Neuronal stem cell (in vitro differentiated cells): ENCODE measurements around the gene VPS35.

Experiments used
- DNase-seq: peaks from one replicate; pipeline ENCODE4 v3.0.0-alpha.2; 2013; ENCODE audit warnings: low spot score
- H2AFZ ChIP-seq: one replicate; pipeline ENCODE4 v1.6.1; 2013; ENCODE audit warnings: mild to moderate bottlenecking, low read length, inconsistent platforms
- H2AK5ac ChIP-seq: 2 replicates; pipeline ENCODE4 v1.6.1; 2013; ENCODE audit warnings: low read depth, mild to moderate bottlenecking, inconsistent platforms, low read length, moderate library complexity, mixed read lengths
- H2BK120ac ChIP-seq: 2 replicates; pipeline ENCODE4 v1.6.1; 2013; ENCODE audit warnings: low read depth, mild to moderate bottlenecking, inconsistent platforms, low read length, moderate library complexity, mixed read lengths
- H2BK12ac ChIP-seq: one replicate; pipeline ENCODE4 v1.6.1; 2013; ENCODE audit warnings: low read length, inconsistent platforms
- H2BK15ac ChIP-seq: 2 replicates; pipeline ENCODE4 v1.6.1; 2013; ENCODE audit warnings: mild to moderate bottlenecking, low read length, inconsistent platforms, mixed read lengths
- H2BK5ac ChIP-seq: one replicate; pipeline ENCODE4 v1.6.1; 2013; ENCODE audit warnings: inconsistent platforms, mild to moderate bottlenecking, low read length, moderate library complexity
- H3K14ac ChIP-seq: one replicate; pipeline ENCODE4 v1.6.1; 2013; ENCODE audit warnings: low read length, inconsistent platforms
- H3K18ac ChIP-seq: 2 replicates; pipeline ENCODE4 v1.6.1; 2013; ENCODE audit warnings: low read length, inconsistent platforms
- H3K23ac ChIP-seq: 2 replicates; pipeline ENCODE4 v1.6.1; 2013; ENCODE audit warnings: low read depth, mild to moderate bottlenecking, mixed read lengths, low read length, inconsistent platforms; ENCODE audit not compliant: poor library complexity
- H3K27ac ChIP-seq: replicated peaks from 3 replicates; pipeline ENCODE4 v1.5.1; 2013; ENCODE audit warnings: low read length, inconsistent platforms
- H3K27me3 ChIP-seq, 3 experiments: 2 replicates each; pipeline ENCODE4 v1.6.1; 2013; ENCODE audit warnings: low read length in 3 of 3, mild to moderate bottlenecking in 2 of 3, inconsistent platforms in 1 of 3, low read depth in 1 of 3, mixed read lengths in 1 of 3, moderate library complexity in 1 of 3; ENCODE audit not compliant: control insufficient read depth in 3 of 3, insufficient read depth in 3 of 3
- H3K36me3 ChIP-seq, 2 donors: replicated peaks in 1 of 2; 2 replicates each; pipeline ENCODE4 v1.6.1; 2013; ENCODE audit warnings: low read length in 2 of 2; ENCODE audit not compliant: control insufficient read depth in 2 of 2, insufficient read depth in 2 of 2
- H3K4ac ChIP-seq: 2 replicates; pipeline ENCODE4 v1.6.1; 2013; ENCODE audit warnings: inconsistent platforms, mild to moderate bottlenecking, low read length, moderate library complexity
- H3K4me1 ChIP-seq, 2 donors: 1 replicate in 1 of 2; 2 replicates in 1 of 2; pipeline ENCODE4 v1.6.1; 2013; ENCODE audit warnings: low read length in 2 of 2, low read depth in 1 of 2; ENCODE audit not compliant: control insufficient read depth in 2 of 2, insufficient read depth in 1 of 2
- H3K4me2 ChIP-seq: one replicate; pipeline ENCODE4 v1.6.1; 2013; ENCODE audit warnings: mild to moderate bottlenecking, low read length, inconsistent platforms; ENCODE audit not compliant: insufficient read depth, poor library complexity, severe bottlenecking
- H3K4me3 ChIP-seq, 2 donors: 2 replicates each; pipeline ENCODE4 v1.5.1; 2013; ENCODE audit warnings: low read length in 2 of 2, mild to moderate bottlenecking in 2 of 2, inconsistent platforms in 1 of 2, moderate library complexity in 1 of 2
- H3K79me1 ChIP-seq: one replicate; pipeline ENCODE4 v1.6.1; 2013; ENCODE audit warnings: low read depth, mild to moderate bottlenecking, inconsistent platforms, low read length, moderate library complexity
- H3K9ac ChIP-seq: one replicate; pipeline ENCODE4 v1.6.1; 2013; ENCODE audit warnings: mild to moderate bottlenecking, low read depth, low read length, inconsistent platforms; ENCODE audit not compliant: poor library complexity
- H3K9me3 ChIP-seq, 2 donors: replicated peaks in 1 of 2; 2 replicates each; pipeline versions ENCODE3 to v1.6.1; 2013; ENCODE audit warnings: low read length in 2 of 2, mild to moderate bottlenecking in 2 of 2, inconsistent platforms in 1 of 2, low read depth in 1 of 2, mixed read lengths in 1 of 2, moderate library complexity in 1 of 2; ENCODE audit not compliant: control insufficient read depth in 2 of 2, insufficient read depth in 1 of 2
- H4K8ac ChIP-seq: one replicate; pipeline ENCODE4 v1.6.1; 2013; ENCODE audit warnings: low read depth, mild to moderate bottlenecking, inconsistent platforms, low read length, moderate library complexity
- H4K91ac ChIP-seq: one replicate; pipeline ENCODE4 v1.6.1; 2013; ENCODE audit warnings: low read length, low read depth, mild to moderate bottlenecking, inconsistent platforms; ENCODE audit not compliant: poor library complexity
- whole genome bisulfite sequencing, 2 donors: extraction: QIAGEN DNeasy Blood & Tissue Kit; methylation state at CpG; one replicate each; pipeline ENCODE4 v1.1.7; 2013; ENCODE audit warnings: missing lambda C conversion rate in 2 of 2, mixed read lengths in 1 of 2; ENCODE audit not compliant: insufficient read length in 2 of 2, insufficient replicate concordance in 1 of 2; ENCODE audit errors: extremely low coverage in 2 of 2; 5-methylcytosine and 5-hydroxymethylcytosine counted together

The VPS35 gene

DNA sequence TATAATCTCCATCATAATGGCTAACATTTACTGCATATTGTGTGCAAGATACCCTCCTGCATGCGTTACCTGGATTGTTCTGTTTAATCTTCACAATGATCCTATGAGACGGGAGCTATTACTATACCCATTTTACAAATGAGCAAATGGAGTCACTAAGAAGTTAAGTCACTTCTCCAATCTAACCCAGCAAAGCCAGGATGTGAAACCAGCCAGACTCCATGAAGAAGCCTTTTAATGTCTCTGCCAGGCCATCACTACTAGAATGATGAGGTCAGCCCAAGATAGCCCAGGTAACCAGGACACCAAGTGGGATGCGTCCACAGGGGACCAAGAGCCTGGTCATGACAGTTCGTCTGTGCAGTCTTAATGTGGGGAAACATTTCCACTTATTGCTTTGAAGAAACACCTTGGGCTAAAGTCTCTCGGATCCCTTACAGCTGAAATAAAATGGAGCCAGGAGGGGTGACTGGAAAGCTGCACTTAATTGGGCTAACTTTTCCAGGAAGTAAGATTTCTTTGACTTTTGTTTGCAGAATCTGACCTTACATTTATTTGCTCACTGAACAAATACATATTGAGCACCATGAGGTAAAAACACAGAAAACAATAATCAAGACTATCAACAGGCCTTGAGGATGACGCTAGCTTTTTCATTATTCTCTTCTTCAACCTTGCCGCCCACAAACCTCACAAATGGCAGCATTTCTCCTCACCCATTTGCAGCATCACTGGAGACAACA is 66.9 kb downstream of the VPS35 start:
- no peak overlapping the region for H3K9ac ChIP-seq
- H3K79me1 ChIP-seq: peaks cover 6% of the 10 kb centered on the region
- H2AK5ac ChIP-seq: no peak overlapping the region
- peaks cover 1 to 3% of the 10 kb centered on the region in 2 donors for H3K4me1 ChIP-seq
- WGBS, 2 donors: no CpG with 5 or more reads among the region's 7 CpGs
- peak overlapping the region; percentile 45 for H2AFZ ChIP-seq
- peaks cover 4 to 25% of the 10 kb centered on the region in 2 donors for H3K36me3 ChIP-seq
- no peak overlapping the region for H3K18ac ChIP-seq
- H3K27me3 ChIP-seq: no peaks in the 10 kb centered on the region
- no peak overlapping the region for H3K23ac ChIP-seq
- H4K8ac ChIP-seq: no peak overlapping the region
- H3K9me3 ChIP-seq: no peaks in the 10 kb centered on the region
- no peak overlapping the region for H3K4me3 ChIP-seq
- H4K91ac ChIP-seq: no peak overlapping the region
- no peak overlapping the region for H3K14ac ChIP-seq
- H2BK5ac ChIP-seq: no peak overlapping the region
- no peak overlapping the region for H3K27ac ChIP-seq
- H3K4me2 ChIP-seq: no peak overlapping the region
- H2BK15ac ChIP-seq: no peak overlapping the region
- H2BK12ac ChIP-seq: no peak overlapping the region
- H2BK120ac ChIP-seq: no peak overlapping the region
- H3K4ac ChIP-seq: no peak overlapping the region
- no peak for DNase-seq

DNA sequence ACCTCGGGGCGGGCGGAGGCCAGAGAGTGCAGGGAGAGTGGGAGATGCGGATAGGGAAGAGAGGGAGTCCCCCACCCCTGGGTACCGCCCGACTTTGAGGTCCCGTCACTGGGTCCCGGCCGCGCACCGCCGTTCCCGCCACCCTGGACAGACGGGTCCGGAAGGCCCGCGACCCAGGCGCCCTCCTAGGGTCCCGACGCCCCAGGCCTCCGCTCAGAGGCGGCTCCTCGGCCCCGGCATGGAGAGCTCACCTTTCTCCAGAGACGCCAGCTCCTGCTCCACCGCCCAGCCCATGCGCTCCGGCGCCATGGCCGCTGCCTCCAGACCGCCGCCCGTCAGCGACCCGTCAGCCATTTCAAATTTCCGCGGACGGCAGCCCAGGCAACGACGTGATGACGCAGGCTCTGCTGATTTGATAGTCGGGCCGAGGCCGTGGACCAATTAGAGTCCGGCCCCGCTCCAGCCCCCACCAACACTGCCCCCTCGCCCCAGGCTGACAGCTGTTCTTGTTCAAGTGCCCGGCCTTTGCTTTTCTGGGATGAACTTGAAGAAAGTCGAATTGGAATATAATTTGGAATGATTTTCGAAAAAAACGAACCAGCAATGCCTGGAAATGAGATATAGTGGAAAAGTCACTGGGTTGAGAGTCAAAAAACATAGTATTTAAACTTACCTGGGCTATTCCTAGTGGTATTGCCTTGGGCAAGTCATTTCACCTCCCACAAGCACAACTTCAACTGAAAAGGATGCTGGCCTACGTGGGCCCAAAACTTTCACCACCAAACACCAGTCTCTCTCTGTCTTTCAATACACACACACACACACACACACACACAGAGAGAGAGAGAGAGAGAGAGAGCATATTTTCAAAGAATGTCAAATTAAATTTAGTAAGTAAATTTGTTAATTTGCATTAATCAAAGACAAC is 67.7 kb downstream of the VPS35 start, which contains the start of gene SHCBP1:
TSS of gene SHCBP1 (minus strand) at position 374 of the 928 bp plus-strand sequence. CDS start at position 354, 20 bp downstream.
- H3K18ac ChIP-seq: peak within 1 kb of the TSS; percentile 6
- no peak within 1 kb of the TSS for H2AK5ac ChIP-seq
- H3K27ac ChIP-seq: no peak within 1 kb of the TSS
- no peaks in the 10 kb centered on the region for H3K9me3 ChIP-seq
- H4K91ac ChIP-seq: no peak within 1 kb of the TSS
- H3K36me3 ChIP-seq: peaks cover 7 to 33% of the 10 kb centered on the region in 2 donors
- peak; percentile 73 for DNase-seq
- no peak within 1 kb of the TSS for H3K14ac ChIP-seq
- no peak within 1 kb of the TSS for H3K4ac ChIP-seq
- H2BK5ac ChIP-seq: peak within 1 kb of the TSS; percentile 56
- peak within 1 kb of the TSS; percentile 69 for H3K4me2 ChIP-seq
- H2BK12ac ChIP-seq: no peak within 1 kb of the TSS
- H3K79me1 ChIP-seq: peaks cover 6% of the 10 kb centered on the region
- H2AFZ ChIP-seq: peak within 1 kb of the TSS; percentile 95
- H4K8ac ChIP-seq: no peak within 1 kb of the TSS
- no peak within 1 kb of the TSS for H3K23ac ChIP-seq
- H2BK120ac ChIP-seq: no peak within 1 kb of the TSS
- H3K4me3 ChIP-seq: peak within 1 kb of the TSS; percentile 87 to 90
- H3K9ac ChIP-seq: peak within 1 kb of the TSS; percentile 85
- no peaks in the 10 kb centered on the region for H3K27me3 ChIP-seq
- no CpG with 5 or more reads among the region's 52 CpGs for WGBS, 2 donors
- H3K4me1 ChIP-seq: peaks cover 1 to 3% of the 10 kb centered on the region in 2 donors
- no peak within 1 kb of the TSS for H2BK15ac ChIP-seq

- Histone ChIP-seq H2AK5ac (no peak overlapping the region), H3K27ac (no peak overlapping the region), H4K91ac (no peak overlapping the region), H2AFZ (peak overlapping the region; percentile 95), H3K18ac (peak overlapping the region; percentile 6), H2BK15ac (no peak overlapping the region), H3K4ac (no peak overlapping the region), H3K36me3 (peaks cover 10 to 41% of the 10 kb centered on the region in 2 donors), H3K9ac (peak overlapping the region; percentile 85), H3K79me1 (peaks cover 6% of the 10 kb centered on the region), H3K27me3 (no peaks in the 10 kb centered on the region), H3K4me3 (peak overlapping the region; percentile 87 to 90), H2BK12ac (no peak overlapping the region), H3K9me3 (no peaks in the 10 kb centered on the region), H2BK120ac (no peak overlapping the region), H3K4me2 (peak overlapping the region; percentile 69), H3K23ac (no peak overlapping the region), H4K8ac (no peak overlapping the region), H3K14ac (no peak overlapping the region), H3K4me1 (peaks cover 1 to 3% of the 10 kb centered on the region in 2 donors), H2BK5ac (peak overlapping the region; percentile 56)
- DNase-seq: no peak
- WGBS, 2 donors: no CpG with 5 or more reads among the region's 11 CpGs
Observed at GRCh38 chr16:46620266-46621005, 68.5 kb downstream of the VPS35 start.
